COR-L47 (cell line): ENCODE measurements around the gene GPATCH4.
"Not testable (repeated sequence)": the region's sequence is repeated elsewhere in the genome, so short reads cannot be mapped to it uniquely, and the experiment has no call there.

Experiments
- DNase-seq: peaks from one replicate; lab custom pipeline; 2025; lab: John Stamatoyannopoulos, UW

The GPATCH4 gene

GRCh38 chr1:156595016-156595415, 6.3 kb downstream of the GPATCH4 start:
- no peak for DNase-seq

- DNase-seq, result no peak
Measured at GRCh38 chr1:156594190-156594589, 7.1 kb downstream of the GPATCH4 start.

DNA sequence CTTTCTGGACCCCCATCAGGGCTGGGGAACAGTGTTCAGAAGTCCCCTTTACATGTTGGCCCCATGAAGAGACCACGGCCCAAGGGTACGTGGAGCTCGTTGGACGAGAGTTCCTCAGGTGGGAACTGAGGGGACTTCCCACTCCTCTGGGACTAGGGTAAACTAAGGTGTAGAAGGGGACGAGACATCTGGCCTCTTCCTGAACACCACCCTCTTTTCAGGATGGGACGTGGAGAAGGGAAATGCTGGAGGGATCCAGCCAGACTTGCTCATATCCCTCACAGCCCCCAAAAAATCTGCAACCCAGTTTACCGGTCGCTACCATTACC, 7.7 kb downstream of the GPATCH4 start:
- no peak for DNase-seq

DNA sequence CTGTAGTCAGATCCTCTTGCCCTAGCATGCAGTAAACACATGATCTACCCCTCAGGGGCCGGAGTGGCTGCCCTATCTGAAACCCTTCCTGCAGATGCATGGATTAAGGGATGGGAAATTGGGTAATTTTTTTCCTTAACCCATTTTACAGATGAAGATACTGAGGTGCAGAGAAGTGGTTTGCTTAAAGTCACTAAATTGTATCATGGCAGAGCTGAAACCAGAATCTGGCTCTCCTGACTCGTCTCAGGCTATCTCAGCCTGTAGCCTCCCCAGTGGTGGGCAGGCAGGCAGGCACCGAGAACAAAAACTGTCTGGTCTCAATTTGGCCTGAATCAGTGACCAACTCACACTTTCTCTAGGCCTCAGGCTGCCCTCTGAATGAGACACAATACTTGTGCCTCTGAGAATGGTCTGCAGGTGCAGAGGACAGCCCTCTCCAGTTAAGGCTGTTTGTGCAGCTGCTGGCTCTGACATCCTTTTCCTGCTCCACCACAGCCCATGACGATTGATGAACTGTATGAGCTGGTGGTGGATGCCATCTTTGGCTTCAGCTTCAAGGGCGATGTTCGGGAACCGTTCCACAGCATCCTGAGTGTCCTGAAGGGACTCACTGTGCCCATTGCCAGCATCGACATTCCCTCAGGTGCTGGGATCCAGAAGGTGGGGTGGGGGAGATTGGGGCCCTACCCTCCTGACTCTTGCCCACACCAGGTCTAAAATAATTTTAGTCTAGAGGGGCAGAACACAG, 8.2 kb downstream of the GPATCH4 start:
- no peak for DNase-seq

DNA sequence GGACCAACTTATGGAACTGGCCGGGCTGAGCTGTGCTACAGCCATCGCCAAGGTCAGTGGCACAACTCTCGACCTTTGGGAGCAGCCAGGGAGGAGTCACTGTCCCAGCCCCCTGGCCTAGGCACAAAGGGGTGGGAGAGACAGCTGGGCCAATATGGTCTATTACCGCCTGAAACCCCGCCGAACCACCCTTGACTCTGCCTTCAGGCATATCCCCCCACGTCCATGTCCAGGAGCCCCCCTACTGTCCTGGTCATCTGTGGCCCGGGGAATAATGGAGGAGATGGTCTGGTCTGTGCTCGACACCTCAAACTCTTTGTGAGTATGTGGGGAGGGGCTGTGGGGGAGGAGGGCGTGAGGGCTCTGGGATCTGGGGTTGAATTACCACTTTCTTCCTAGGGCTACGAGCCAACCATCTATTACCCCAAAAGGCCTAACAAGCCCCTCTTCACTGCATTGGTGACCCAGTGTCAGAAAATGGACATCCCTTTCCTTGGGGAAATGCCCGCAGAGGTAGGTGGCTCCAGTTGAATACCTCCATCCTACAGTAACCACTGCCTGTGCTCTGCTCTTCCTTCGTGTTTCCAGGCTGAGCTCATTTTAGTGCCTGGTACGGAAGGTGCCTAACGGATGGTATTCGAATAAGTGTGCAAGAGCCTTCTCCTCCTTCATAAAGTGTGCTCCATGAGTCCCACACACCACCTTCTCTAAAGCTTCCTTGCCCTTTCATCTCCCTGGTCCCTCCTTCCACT, 8.9 kb downstream of the GPATCH4 start:
- DNase-seq, result no peak

DNA sequence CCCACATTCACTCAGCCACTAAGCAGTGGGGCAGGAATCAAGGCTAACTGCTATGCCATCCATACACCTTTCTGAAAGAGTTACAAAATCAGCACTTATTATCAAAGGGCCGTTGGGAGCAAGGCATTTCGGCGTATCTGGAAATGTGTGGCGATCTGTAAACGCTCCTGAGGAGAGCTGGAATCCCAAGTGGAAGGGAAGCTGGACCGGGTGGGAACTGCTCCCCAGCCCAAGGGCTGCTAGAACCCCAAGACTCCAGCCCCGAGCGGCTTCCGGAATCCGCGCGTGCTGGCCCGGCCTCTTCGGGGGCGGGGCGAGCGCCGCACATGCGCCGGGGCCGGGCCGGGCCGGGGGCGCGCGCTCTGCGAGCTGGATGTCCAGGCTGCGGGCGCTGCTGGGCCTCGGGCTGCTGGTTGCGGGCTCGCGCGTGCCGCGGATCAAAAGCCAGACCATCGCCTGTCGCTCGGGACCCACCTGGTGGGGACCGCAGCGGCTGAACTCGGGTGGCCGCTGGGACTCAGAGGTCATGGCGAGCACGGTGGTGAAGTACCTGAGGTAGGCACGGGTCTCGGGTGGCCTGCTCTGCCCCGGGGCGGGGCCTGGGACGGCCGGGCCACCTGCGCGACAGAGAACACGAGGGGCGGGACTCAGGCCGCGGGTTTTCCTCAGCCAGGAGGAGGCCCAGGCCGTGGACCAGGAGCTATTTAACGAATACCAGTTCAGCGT, 9.7 kb downstream of the GPATCH4 start, which contains the start of gene NAXE:
TSS of gene NAXE (plus strand) at position 345 of the 726 bp plus-strand sequence. CDS start at position 374, 29 bp downstream.
- peak; percentile 46 for DNase-seq

- DNase-seq, result no peak
Measured at GRCh38 chr1:156591181-156591431, 10.2 kb downstream of the GPATCH4 start.

DNA sequence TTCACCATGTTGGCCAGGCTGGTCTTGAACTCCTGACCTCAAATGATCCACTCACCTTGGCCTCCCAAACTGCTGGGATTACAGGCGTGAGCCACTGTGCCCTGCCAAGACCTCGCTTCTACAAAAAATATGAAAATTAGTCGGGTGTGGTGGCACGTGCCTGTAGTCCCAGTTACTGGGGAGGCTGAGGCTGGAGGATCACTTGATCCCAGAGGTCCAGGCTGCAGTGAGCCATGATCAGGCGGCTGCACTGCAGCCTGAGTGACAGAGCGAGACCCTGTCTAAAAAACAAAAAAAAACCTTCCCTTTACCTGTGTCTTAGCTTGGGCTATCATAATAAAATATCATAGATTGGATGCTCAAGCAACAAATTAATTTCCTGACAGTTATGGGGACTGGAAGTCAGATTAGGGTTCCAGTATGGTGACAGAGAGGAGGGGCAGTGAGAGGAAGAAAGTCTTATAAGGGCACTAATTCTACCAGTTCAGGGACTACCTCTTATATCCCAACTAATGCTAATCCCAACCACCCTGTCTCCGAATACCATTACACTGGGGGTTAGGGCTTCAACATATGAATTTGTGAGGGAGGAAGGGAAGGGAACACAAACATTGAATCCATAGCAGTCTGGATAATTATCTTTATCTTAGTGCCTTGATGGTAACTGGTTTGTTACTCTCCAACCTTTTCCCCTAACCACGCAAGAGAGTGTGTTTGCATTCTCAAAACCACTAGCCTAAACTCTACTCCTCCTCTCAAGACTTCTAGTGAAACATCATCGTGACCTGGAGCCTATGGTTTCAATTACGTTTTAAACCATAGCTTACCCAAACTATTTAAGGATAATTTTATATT, 10.7 kb downstream of the GPATCH4 start:
- DNase-seq, result no peak

GRCh38 chr1:156589546-156589945, 11.7 kb downstream of the GPATCH4 start:
- no peak for DNase-seq

DNA sequence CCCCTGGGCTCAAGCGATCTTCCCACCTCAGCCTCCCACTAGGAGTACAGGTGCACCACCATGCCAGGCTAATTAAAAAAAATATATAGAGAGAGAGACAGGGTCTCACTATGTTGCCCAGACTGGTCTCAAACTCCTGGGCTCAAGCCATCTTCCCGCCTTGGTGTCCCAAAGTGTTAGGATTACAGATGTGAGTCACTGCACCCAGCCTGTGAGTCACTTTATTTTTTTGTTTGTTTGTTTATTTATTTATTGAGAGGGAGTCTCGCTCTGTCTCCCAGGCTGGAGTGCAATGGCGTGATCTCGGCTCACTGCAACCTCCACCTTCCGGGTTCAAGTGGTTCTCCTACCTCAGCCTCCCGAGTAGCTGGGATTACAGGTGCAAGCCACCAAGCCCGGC, 13.4 kb downstream of the GPATCH4 start:
- not testable (repeated sequence) for DNase-seq

GRCh38 chr1:156586892-156587477, 14.3 kb downstream of the GPATCH4 start:
- DNase-seq, result no peak

GRCh38 chr1:156586323-156586722, 15.0 kb downstream of the GPATCH4 start:
- DNase-seq, result no peak

DNA sequence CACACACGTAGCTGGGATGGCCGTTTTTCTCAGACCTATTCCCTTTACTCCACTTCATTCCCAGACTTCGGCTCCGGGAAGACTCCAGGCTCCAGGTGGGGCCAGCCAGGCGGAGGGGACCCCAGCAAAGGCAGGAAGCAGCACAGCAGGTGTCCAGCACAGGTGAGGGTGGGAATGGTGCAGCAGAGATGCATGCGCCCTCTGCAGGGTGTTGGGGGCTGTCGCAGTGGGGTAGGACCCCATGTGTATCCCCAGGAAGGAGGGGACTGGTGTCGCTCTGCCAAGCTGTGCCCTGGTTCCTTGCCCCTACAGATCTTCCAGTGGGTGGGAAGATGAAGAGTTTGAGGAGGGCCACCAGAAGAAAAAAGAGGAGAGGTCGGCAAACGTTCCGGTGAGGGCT, 16.5 kb downstream of the GPATCH4 start:
- peak; percentile 58 for DNase-seq

GRCh38 chr1:156583821-156584622, 17.3 kb downstream of the GPATCH4 start:
- DNase-seq, result peak; percentile 65

DNA sequence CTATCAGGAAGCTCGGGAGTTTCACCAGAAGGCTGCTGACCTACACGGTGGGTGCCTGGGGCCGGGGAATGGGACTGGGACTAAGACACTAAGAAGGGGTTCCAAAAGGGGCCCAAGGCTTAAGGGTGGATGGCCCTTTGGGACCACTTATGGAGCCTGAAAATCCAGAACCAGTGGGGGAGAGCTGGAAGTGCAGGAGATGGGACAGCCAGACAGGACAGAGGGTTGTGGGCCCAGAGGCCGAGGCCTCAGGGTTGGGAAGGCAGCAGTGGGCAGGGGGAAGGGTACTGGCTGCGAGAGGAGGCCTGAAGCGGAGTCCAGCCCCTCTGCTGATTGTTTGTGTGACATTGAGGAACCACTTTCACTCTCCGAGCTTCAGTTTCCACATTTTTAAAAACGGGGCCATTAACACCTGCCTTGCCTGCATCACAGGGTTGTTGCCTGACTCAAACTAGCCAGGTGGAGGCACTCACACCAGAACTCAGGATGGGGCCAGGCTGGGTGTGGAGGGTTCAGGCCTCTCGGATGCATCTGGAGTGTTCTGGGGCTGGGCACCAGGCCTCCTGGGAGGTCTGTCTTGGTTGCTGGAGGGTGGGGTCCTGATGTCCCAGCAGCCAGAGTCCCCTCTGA, 18.8 kb downstream of the GPATCH4 start:
- DNase-seq, result no peak

GRCh38 chr1:156581661-156582387, 19.5 kb downstream of the GPATCH4 start:
- no peak for DNase-seq

DNA sequence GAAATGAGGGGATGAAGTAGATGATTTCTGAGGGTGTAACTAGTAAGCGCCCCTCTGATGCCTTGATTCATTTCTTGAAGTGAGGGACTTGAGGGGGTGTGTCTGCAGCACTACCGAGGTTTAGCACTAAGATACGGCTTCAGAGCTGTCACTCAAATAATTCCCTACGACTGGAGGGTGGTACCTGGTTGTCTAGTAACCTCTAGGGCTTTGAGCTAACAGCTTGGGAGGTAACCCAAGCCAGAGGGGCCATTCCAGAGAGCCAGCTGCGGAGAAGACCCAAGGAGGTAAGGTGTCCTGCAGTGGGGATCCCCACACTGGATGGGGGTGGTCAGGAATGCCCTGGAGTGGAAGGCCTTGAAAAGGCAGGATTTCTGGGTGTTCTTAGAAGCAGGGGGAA, 21.8 kb downstream of the GPATCH4 start, which contains the start of gene TTC24:
TSS of gene TTC24 (plus strand) at position 252 of the 400 bp plus-strand sequence. CDS start 1,642 bp downstream, outside the sequence.
- no peak for DNase-seq

DNA sequence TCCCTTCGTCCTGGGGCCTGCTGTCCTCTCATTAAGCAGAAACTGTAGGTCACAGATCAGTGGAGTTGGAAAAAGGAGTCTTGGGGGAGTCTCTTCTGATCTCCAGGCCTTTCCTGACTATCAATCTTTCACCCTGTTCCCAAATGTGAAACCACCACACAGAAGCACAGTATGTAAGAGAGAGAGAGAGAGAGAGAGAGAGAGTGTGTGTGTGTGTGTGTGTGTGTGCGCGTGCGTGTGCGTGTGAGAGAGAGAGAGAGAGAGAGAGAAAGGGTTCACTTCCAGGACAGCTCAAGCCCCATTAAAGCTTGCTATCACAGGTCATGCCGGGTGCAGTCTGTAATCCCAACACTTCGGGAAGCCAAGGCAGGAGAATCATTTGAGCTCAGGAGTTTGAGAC, 23.2 kb downstream of the GPATCH4 start:
- DNase-seq, result no peak

DNA sequence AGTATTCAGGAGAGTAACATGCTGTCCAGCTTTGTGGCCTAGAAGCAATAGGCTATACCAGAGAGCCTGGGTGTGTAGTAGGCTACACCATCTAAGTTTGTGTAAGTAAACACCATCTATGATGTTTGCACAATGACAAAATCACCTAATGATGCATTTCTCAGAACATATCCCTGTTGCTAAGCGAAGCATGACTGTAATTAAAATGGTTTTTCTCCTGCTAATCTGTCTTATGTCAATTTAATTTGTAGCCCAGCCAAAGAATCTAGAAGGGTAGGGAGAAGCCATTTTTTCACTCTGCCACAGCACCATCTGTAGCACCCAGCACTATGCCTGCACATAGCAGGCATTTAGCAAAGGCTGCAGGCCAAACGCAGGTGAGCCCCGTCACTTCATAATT, 23.7 kb downstream of the GPATCH4 start:
- DNase-seq, result peak; percentile 50
